ENCODE data around the gene ANKMY1. TPM values are rescaled to one million over a fixed set of nuclear protein-coding genes. Genes with fewer than 3 reads are reported as not detected.
A peak's percentile ranks its signal among the peaks of the same experiment; 100 is the strongest.

ANKMY1 gene
- polyA plus RNA-seq, 2 of the 4 experiments (the other 2 are of a cell fraction): 10.6 to 16.5 TPM

- FAIRE-seq (no peak), ATAC-seq (peak in 1 of 2 experiments; percentile 9; a peak in 2 of 6 replicates), DNase-seq (ENCODE audit: low read depth in 1 of 2, low spot score in 1 of 2) (no peak)
- Histone ChIP-seq H3K4me1 (peaks cover 31% of the 10 kb centered on the region), H3K4me3 (no peak overlapping the region), H3K27ac (no peak overlapping the region), H3K9me3 (no peaks in the 10 kb centered on the region), H3K4me2 (no peak overlapping the region)
- ChIA-PET POLR2A (interaction anchor here (0.8 kb wide), 1 partner anchor 9 kb away, joined by 3 read pairs; no protein-coding TSS in a partner anchor), CTCF (interaction anchor here (0.6 to 1.2 kb wide), 3 partner anchors 9 to 717 kb away, joined by 3 read pairs; no protein-coding TSS in a partner anchor)
- 80% methylated on average over 19 of the region's 23 CpGs for WGBS (ENCODE audit: missing lambda C conversion rate)
- TF ChIP-seq HES2 (IDR thresholded peaks at IDR 0.05) (no peak), BCL3 (IDR thresholded peaks at IDR 0.05) (no peak), ATOH8 (CRISPR knock-in tag; IDR thresholded peaks at IDR 0.05; ENCODE audit: low read depth) (no peak), GATA3 (IDR thresholded peaks at IDR 0.05; ENCODE audit: borderline replicate concordance) (no peak), JUN (IDR thresholded peaks at IDR 0.05) (no peak), TP53 (CRISPR knock-in tag; IDR thresholded peaks at IDR 0.05) (no peak), ZC3H11A (IDR thresholded peaks at IDR 0.05) (no peak), HOXB13 (CRISPR knock-in tag; IDR thresholded peaks at IDR 0.05; ENCODE audit: low read depth) (no peak), SREBF2 (IDR thresholded peaks at IDR 0.05) (no peak), CHD4 (IDR thresholded peaks at IDR 0.05; ENCODE audit: borderline replicate concordance) (no peak)
These were observed 98.2 kb downstream of the ANKMY1 start for GRCh38 chr2:240459401-240460252.

- 100% methylated on average over 1 of the region's 18 CpGs for WGBS (ENCODE audit: missing lambda C conversion rate)
- DNase-seq (ENCODE audit: low read depth in 1 of 2, low spot score in 1 of 2): no peak
- CTCF ChIA-PET: interaction anchor here (1.2 kb wide), 1 partner anchor 8 kb away, joined by 3 read pairs; no protein-coding TSS in a partner anchor
These were observed 98.8 kb downstream of the ANKMY1 start for GRCh38 chr2:240458900-240459391.

More at GRCh38 chr2:240458900-240459391, 98.8 kb downstream of the ANKMY1 start:
- ATAC-seq: no peak
- POLR2A ChIA-PET: interaction anchor here (0.8 kb wide), 1 partner anchor 10 kb away, joined by 3 read pairs; no protein-coding TSS in a partner anchor
- H3K4me1 ChIP-seq: peaks cover 38% of the 10 kb centered on the region
- no peaks in the 10 kb centered on the region for H3K9me3 ChIP-seq
- FAIRE-seq: no peak
- no peak overlapping the region for H3K4me3 ChIP-seq
- H3K27ac ChIP-seq: no peak overlapping the region
- TF ChIP-seq EP300 (IDR thresholded peaks at IDR 0.05) (no peak), E2F6 (IDR thresholded peaks at IDR 0.05; ENCODE audit: borderline replicate concordance, low read depth) (no peak), PHF8 (IDR thresholded peaks at IDR 0.05; ENCODE audit: borderline replicate concordance, low read depth) (no peak), ESRRA (IDR thresholded peaks at IDR 0.05; ENCODE audit: borderline replicate concordance, low read length) (no peak), NPAS2 (CRISPR knock-in tag; IDR thresholded peaks at IDR 0.05; ENCODE audit: borderline replicate concordance) (no peak), NR3C1 (IDR thresholded peaks at IDR 0.05) (no peak), ZSCAN20 (CRISPR knock-in tag; IDR thresholded peaks at IDR 0.05) (no peak), KDM5A (IDR thresholded peaks at IDR 0.05) (no peak), ZNF302 (CRISPR knock-in tag; IDR thresholded peaks at IDR 0.05) (no peak), TFCP2L1 (CRISPR knock-in tag; IDR thresholded peaks at IDR 0.05) (no peak), FOSL2 (IDR thresholded peaks at IDR 0.05) (no peak), FOSL2 (CRISPR knock-in tag; IDR thresholded peaks at IDR 0.05) (no peak), BCL3 (IDR thresholded peaks at IDR 0.05) (no peak), CEBPB (IDR thresholded peaks at IDR 0.05) (no peak), HMGXB4 (CRISPR knock-in tag; IDR thresholded peaks at IDR 0.05; ENCODE audit: borderline replicate concordance) (no peak), SREBF2 (IDR thresholded peaks at IDR 0.05) (no peak), GATA3 (IDR thresholded peaks at IDR 0.05; ENCODE audit: borderline replicate concordance) (no peak), EHF (CRISPR knock-in tag; IDR thresholded peaks at IDR 0.05) (no peak)
- no peak overlapping the region for H3K4me2 ChIP-seq
